ENCODE results near the gene GNG2.

DNA sequence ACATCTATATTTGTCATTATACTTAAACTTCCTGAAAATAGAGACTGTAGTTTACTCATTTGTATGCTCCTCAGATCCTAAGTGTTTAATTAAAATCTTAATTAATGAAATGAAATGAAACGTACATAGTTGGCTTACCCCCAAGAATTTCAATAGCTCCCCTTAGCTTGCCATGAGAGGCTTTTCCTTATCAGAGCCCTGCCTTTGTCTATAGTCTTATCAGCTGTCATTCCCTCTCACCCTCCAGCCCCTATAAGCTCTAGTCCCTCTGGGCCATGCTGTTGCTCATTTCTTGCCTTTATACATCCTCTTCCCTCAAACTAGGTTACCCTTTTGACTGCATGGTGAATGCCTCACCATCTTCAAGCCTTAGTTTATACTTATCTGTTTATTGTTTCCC, 127.8 kb downstream of the GNG2 start:
- no peak for TF ChIP-seq CTCF (IDR thresholded peaks at IDR 0.05; ENCODE audit: low read depth, low read length, poor library complexity, severe bottlenecking)
- no peak for TF ChIP-seq EZH2phosphoT487 (IDR thresholded peaks at IDR 0.05; ENCODE audit: borderline replicate concordance, low read length)
